Epithelial cell of esophagus (primary cell): ENCODE results near the gene FOXL1.
A peak's percentile ranks its signal among the peaks of the same experiment; 100 is the strongest.

Experiments
- DNase-seq: peaks from one replicate; pipeline ENCODE4 v3.0.0; 2010; ENCODE audit warnings: low read depth
- H3K4me3 ChIP-seq: 2 replicates; pipeline ENCODE4 v1.5.1; 2011; ENCODE audit warnings: mild to moderate bottlenecking, low read length, control low read depth
- CTCF ChIP-seq: IDR thresholded peaks from 2 replicates; pipeline ENCODE4 v1.5.1; 2011; ENCODE audit warnings: low read depth, mild to moderate bottlenecking, low read length, control low read depth, inconsistent platforms; ENCODE audit not compliant: insufficient read depth; ENCODE audit errors: missing control alignments

The FOXL1 gene

GRCh38 chr16:86562356-86562755, 16.0 kb upstream of the FOXL1 start:
- TF ChIP-seq CTCF, result no peak
- no peak overlapping the region for H3K4me3 ChIP-seq
- peak; percentile 55 for DNase-seq

GRCh38 chr16:86563469-86564345, 14.6 kb upstream of the FOXL1 start:
- peak overlapping the region; percentile 22 for H3K4me3 ChIP-seq
- TF ChIP-seq CTCF, result peak; percentile 100
- DNase-seq, result peak; percentile 89

GRCh38 chr16:86565181-86565631, 13.1 kb upstream of the FOXL1 start:
- no peak overlapping the region for H3K4me3 ChIP-seq
- no peak for TF ChIP-seq CTCF
- DNase-seq, result no peak

GRCh38 chr16:86565644-86566511, 12.5 kb upstream of the FOXL1 start:
- no peak for TF ChIP-seq CTCF
- DNase-seq, result no peak
- no peak overlapping the region for H3K4me3 ChIP-seq

GRCh38 chr16:86566601-86566965, 11.8 kb upstream of the FOXL1 start, which contains the start of gene FOXC2:
TSS of gene FOXC2 (plus strand) at chr16:86566829. CDS start at chr16:86567336, 507 bp downstream.
- no peak for TF ChIP-seq CTCF
- peak within 1 kb of the TSS; percentile 47 for H3K4me3 ChIP-seq
- peak; percentile 95 for DNase-seq

GRCh38 chr16:86566966-86567700, 11.2 kb upstream of the FOXL1 start:
- no peak for TF ChIP-seq CTCF
- peak overlapping the region; percentile 47 for H3K4me3 ChIP-seq
- DNase-seq, result peak; percentile 68
